Lung (tissue), 12 donors: ENCODE results near the gene HDDC3. TPM values are rescaled to one million over a fixed set of nuclear protein-coding genes. Genes with fewer than 3 reads are reported as not detected.
A peak's percentile ranks its signal among the peaks of the same experiment; 100 is the strongest.

Experiments used
- ATAC-seq: fragments of 200-7000 bp; cut with Tn5 transposase; one replicate; pipeline ENCODE4 v1.9.1; 2020; ENCODE audit warnings: moderate number of reproducible peaks; ENCODE audit not compliant: insufficient read depth, low FRiP score
- DNase-seq, 3 donors: peaks; one replicate each; pipeline ENCODE4 v3.0.0-alpha.2; 2013 to 2017
- H3K27ac ChIP-seq, 2 donors: one replicate each; pipeline ENCODE4 v1.5.1; 2013; ENCODE audit warnings: mild to moderate bottlenecking in 2 of 2, moderate library complexity in 2 of 2, control low read depth in 1 of 2, inconsistent platforms in 1 of 2, low read depth in 1 of 2, low read length in 1 of 2
- H3K27me3 ChIP-seq, 3 donors: one replicate each; pipeline ENCODE4 v1.5.1; 2013; ENCODE audit warnings: low read length in 2 of 3; ENCODE audit not compliant: control insufficient read depth in 3 of 3, insufficient read depth in 3 of 3
- H3K36me3 ChIP-seq, 4 donors: one replicate each; pipeline ENCODE4 v1.5.1; 2013; ENCODE audit warnings: low read length in 4 of 4, mild to moderate bottlenecking in 1 of 4, moderate library complexity in 1 of 4; ENCODE audit not compliant: control insufficient read depth in 4 of 4, insufficient read depth in 4 of 4
- H3K4me1 ChIP-seq, 5 donors: one replicate each; pipeline ENCODE4 v1.5.1; 2013; ENCODE audit warnings: low read length in 5 of 5, mild to moderate bottlenecking in 2 of 5, moderate library complexity in 1 of 5; ENCODE audit not compliant: control insufficient read depth in 5 of 5, insufficient read depth in 5 of 5
- H3K4me3 ChIP-seq: one replicate; pipeline ENCODE4 v1.5.1; 2013; ENCODE audit warnings: mild to moderate bottlenecking, control low read depth, moderate library complexity
- H3K9ac ChIP-seq, 2 donors: one replicate each; pipeline ENCODE4 v1.5.1; 2013; ENCODE audit warnings: low read length in 2 of 2, control low read depth in 1 of 2; ENCODE audit not compliant: insufficient read depth in 1 of 2
- H3K9me3 ChIP-seq, 4 donors: one replicate each; pipeline ENCODE4 v1.5.1; 2013; ENCODE audit warnings: low read length in 3 of 4, mild to moderate bottlenecking in 1 of 4, moderate library complexity in 1 of 4; ENCODE audit not compliant: control insufficient read depth in 4 of 4, insufficient read depth in 3 of 4
- CTCF ChIP-seq: IDR thresholded peaks from 2 replicates; pipeline ENCODE4 v1.5.1; 2012; ENCODE audit warnings: mild to moderate bottlenecking; ENCODE audit errors: control extremely low read depth, extremely low read depth
- WGBS, 2 donors: extraction: QIAGEN DNeasy Blood & Tissue Kit; methylation state at CpG; one replicate each; pipeline ENCODE4 v1.1.7; 2013; 5-methylcytosine and 5-hydroxymethylcytosine counted together
- polyA plus RNA-seq, 2 donors: library from polyadenylated mRNA; stranded (reverse); fragments of 200-250 nt; gene quantifications; one replicate each; pipeline ENCODE4 v1.2.1, GENCODE V29; 2013
- total RNA-seq, 2 donors: library from RNA; depleted of rRNA in 1 of 2; stranded (reverse); fragments of >200 nt in 1 of 2; gene quantifications; one replicate each; pipeline ENCODE4 v1.2.1, GENCODE V29; 2014 to 2021
- donor health status: control.
- donor health status: control.
- donor health status: Bipolar disorder and iron deficiency.
- donor health status: healthy.
- donor health status: DM: yes; HTN: yes; CAD: no.

HDDC3 gene
- total and polyA plus RNA-seq, 4 donors, result 12.7 to 19.6 (median 16.5) TPM

- Histone ChIP-seq H3K4me3 (no peak overlapping the region), H3K36me3 (peaks cover 29 to 69% (median 39%) of the 10 kb centered on the region in 4 donors), H3K9me3 (no peaks in the 10 kb centered on the region), H3K27me3 (no peaks in the 10 kb centered on the region), H3K9ac (no peak overlapping the region), H3K27ac (no peak overlapping the region), H3K4me1 (no peaks in the 10 kb centered on the region)
- ATAC-seq (no peak), DNase-seq (no peak)
- 95 to 96% methylated on average over 12 of the region's 12 CpGs for whole genome bisulfite sequencing, 2 donors
- no peak for TF ChIP-seq CTCF
Observed at GRCh38 chr15:90917569-90917968, 14.8 kb downstream of the HDDC3 start.

GRCh38 chr15:90916461-90916860 is 15.9 kb downstream of the HDDC3 start:
- H3K4me1 ChIP-seq, result no peaks in the 10 kb centered on the region
- H3K27ac ChIP-seq, result peak overlapping the region in 1 of 2 donors; percentile 18
- no peaks in the 10 kb centered on the region for H3K9me3 ChIP-seq
- peaks cover 29 to 80% (median 45%) of the 10 kb centered on the region in 4 donors for H3K36me3 ChIP-seq
- TF ChIP-seq CTCF, result no peak
- WGBS, 2 donors, result 83 to 85% methylated on average over 10 to 11 of the region's 11 CpGs
- ATAC-seq (no peak), DNase-seq (peak in 1 of 3 donors; percentile 5)
- H3K4me3 ChIP-seq, result no peak overlapping the region
- H3K9ac ChIP-seq, result no peak overlapping the region
- H3K27me3 ChIP-seq, result no peaks in the 10 kb centered on the region

GRCh38 chr15:90915808-90916440 is 16.4 kb downstream of the HDDC3 start:
- ATAC-seq (peak; percentile 35), DNase-seq (peak in 2 of 3 donors; percentile 11)
- TF ChIP-seq CTCF, result no peak
- WGBS, 2 donors, result 35 to 67% methylated on average over 25 of the region's 25 CpGs
- Histone ChIP-seq H3K9me3 (no peaks in the 10 kb centered on the region), H3K36me3 (peaks cover 29 to 83% (median 48%) of the 10 kb centered on the region in 4 donors), H3K4me3 (no peak overlapping the region), H3K27ac (peak overlapping the region in 1 of 2 donors; percentile 18), H3K9ac (no peak overlapping the region), H3K4me1 (no peaks in the 10 kb centered on the region), H3K27me3 (no peaks in the 10 kb centered on the region)
